Activated CD8-positive, alpha-beta T cell treated with anti-CD3 and anti-CD28 coated beads, Interleukin-2, amount 10 ng/mL, durations not matched to agents 7 days and 5 days (primary cell): ENCODE results near the gene ANKS1A. TPM values are rescaled to one million over a fixed set of nuclear protein-coding genes. Genes with fewer than 3 reads are reported as not detected.

Source experiments
- ATAC-seq: fragments of 150-1000 bp; cut with Tn5 transposase; one replicate; pipeline ENCODE4 v1.10.0; 2021; ENCODE audit warnings: moderate library complexity
- CTCF ChIA-PET: fragments of 350-600 bp; sonication (Branson Sonifier 250); formaldehyde crosslinking; loops from one replicate; lab custom pipeline; 2021; ENCODE audit warnings: antibody characterized with exemption; lab: Charles Lee
- POLR2A ChIA-PET: fragments of 350-600 bp; sonication (Branson Sonifier 250); formaldehyde crosslinking; loops from one replicate; lab custom pipeline; 2021; ENCODE audit warnings: antibody characterized with exemption; lab: Charles Lee
- DNase-seq: peaks from one replicate; pipeline ENCODE4 v3.0.0-alpha.2; 2020
- H3K27ac Mint-ChIP-seq: one replicate; pipeline ENCODE4 v1.8.0; 2021; ENCODE audit warnings: mild to moderate bottlenecking, mixed read lengths
- H3K27me3 Mint-ChIP-seq: one replicate; pipeline ENCODE4 v1.8.0; 2021; ENCODE audit warnings: low read depth, mixed read lengths
- H3K36me3 Mint-ChIP-seq: one replicate; pipeline ENCODE4 v1.8.0; 2021; ENCODE audit warnings: low read depth, mixed read lengths
- H3K4me1 Mint-ChIP-seq: one replicate; pipeline ENCODE4 v1.8.0; 2021; ENCODE audit warnings: low read depth, mixed read lengths
- H3K4me3 Mint-ChIP-seq: one replicate; pipeline ENCODE4 v1.8.0; 2021; ENCODE audit warnings: mild to moderate bottlenecking, mixed read lengths
- H3K9me3 Mint-ChIP-seq: one replicate; pipeline ENCODE4 v1.8.0; 2022; ENCODE audit warnings: mixed read lengths; ENCODE audit not compliant: insufficient read depth
- total RNA-seq, 2 experiments: library from RNA; stranded (reverse); gene quantifications; one replicate each; pipeline ENCODE4 v1.2.3, GENCODE V29; 2021

ANKS1A gene
- total RNA-seq, 2 experiments from 2014 or later = 5.3 to 5.8 TPM

DNA sequence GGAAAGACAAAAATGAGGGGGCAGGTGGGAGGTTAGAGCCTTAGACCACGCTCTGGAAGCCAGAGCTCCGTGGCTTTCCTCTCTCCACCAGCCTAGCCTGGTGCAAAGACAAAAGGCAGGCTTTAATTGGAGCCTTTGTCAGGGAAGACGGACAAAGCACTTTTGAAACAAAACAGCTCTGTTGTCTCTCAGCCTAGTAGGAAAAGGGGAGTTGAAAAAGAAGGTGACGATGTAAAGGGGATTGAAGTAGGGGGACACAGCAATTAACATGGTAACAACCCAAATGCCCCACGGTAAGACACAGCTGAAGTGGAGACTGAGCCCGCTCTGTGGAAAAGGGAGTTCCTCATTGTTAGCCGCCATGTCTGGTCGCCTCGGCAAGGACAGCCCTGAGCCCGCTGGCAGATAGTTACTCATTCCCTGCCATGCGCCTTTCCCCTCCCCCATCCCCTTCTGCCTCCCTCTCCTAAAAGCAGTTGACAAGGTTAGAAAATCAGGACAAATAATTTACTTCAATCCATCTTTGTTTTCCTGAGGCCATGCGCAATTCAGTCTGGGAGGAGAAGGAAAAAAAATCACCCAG is 159.1 kb downstream of the ANKS1A start:
- ChIA-PET CTCF (interaction anchor here (0.7 to 2.0 kb wide), 5 partner anchors 16 to 92 kb away, joined by 3 to 9 read pairs (median 5); no protein-coding TSS in a partner anchor), POLR2A (no interaction called here)
- ATAC-seq (no peak), DNase-seq (no peak)
- H3K36me3 Mint-ChIP-seq = no peaks in the 10 kb centered on the region
- H3K4me3 Mint-ChIP-seq = no peak overlapping the region
- H3K9me3 Mint-ChIP-seq = no peaks in the 10 kb centered on the region
- no peaks in the 10 kb centered on the region for H3K27me3 Mint-ChIP-seq
- no peak overlapping the region for H3K27ac Mint-ChIP-seq
- no peaks in the 10 kb centered on the region for H3K4me1 Mint-ChIP-seq

- Mint-ChIP-seq H3K4me1 (no peaks in the 10 kb centered on the region), H3K4me3 (no peak overlapping the region), H3K27ac (no peak overlapping the region), H3K9me3 (no peaks in the 10 kb centered on the region), H3K36me3 (no peaks in the 10 kb centered on the region), H3K27me3 (no peaks in the 10 kb centered on the region)
- ATAC-seq (peak; percentile 72), DNase-seq (peak; percentile 40)
- CTCF ChIA-PET = interaction anchor here (0.7 to 2.0 kb wide), 8 partner anchors 9 to 91 kb away, joined by 3 to 9 read pairs (median 4); no protein-coding TSS in a partner anchor
- POLR2A ChIA-PET = no interaction called here
Observed at GRCh38 chr6:35048631-35049083, 159.6 kb downstream of the ANKS1A start.

DNA sequence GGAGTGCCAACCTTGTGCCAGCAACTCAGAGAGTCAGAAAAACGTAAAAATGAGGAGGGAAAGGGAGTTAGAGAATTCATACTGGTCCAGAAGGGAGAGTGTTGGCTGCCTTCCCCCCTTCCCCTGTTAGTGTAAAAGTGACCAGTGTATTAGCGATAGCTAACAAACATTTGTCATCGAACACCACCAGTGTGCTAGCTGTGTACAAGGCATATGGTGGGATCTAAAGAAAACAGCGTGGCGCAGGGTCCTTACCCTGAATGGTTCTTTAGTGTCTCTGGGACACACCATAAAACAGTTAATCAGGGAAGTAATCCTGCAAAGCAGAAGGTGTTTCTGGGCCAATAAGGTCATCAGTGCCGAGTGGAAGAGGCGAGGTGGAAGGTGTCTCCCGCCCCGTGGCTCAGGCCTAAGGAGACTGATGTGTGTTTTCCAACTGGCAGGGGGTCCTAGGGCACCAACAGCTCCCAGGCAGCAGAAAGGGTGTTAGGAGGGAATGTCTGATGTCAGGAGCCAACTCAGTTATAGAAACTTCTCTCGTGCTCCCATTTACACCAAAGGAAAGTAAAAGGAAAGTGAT is 160.2 kb downstream of the ANKS1A start:
- ATAC-seq = no peak
- H3K36me3 Mint-ChIP-seq = no peaks in the 10 kb centered on the region
- H3K9me3 Mint-ChIP-seq = no peaks in the 10 kb centered on the region
- POLR2A ChIA-PET = no interaction called here
- H3K27ac Mint-ChIP-seq = no peak overlapping the region
- no peak overlapping the region for H3K4me3 Mint-ChIP-seq
- no peaks in the 10 kb centered on the region for H3K4me1 Mint-ChIP-seq
- H3K27me3 Mint-ChIP-seq = no peaks in the 10 kb centered on the region
- DNase-seq = no peak
- CTCF ChIA-PET = interaction anchor here (0.9 to 1.9 kb wide), 5 partner anchors 8 to 67 kb away, joined by 3 to 5 read pairs (median 3); no protein-coding TSS in a partner anchor

GRCh38 chr6:35049900-35050756 is 161.1 kb downstream of the ANKS1A start:
- CTCF ChIA-PET = interaction anchor here (0.5 kb wide), 1 partner anchor 441 kb away, joined by 3 read pairs; no protein-coding TSS in a partner anchor
- no peaks in the 10 kb centered on the region for H3K4me1 Mint-ChIP-seq
- no peaks in the 10 kb centered on the region for H3K36me3 Mint-ChIP-seq

GRCh38 chr6:35050757-35051330 is 161.8 kb downstream of the ANKS1A start:
- no peaks in the 10 kb centered on the region for H3K27me3 Mint-ChIP-seq
- DNase-seq = no peak
- no peak overlapping the region for H3K4me3 Mint-ChIP-seq
- no peak overlapping the region for H3K27ac Mint-ChIP-seq
- no peaks in the 10 kb centered on the region for H3K36me3 Mint-ChIP-seq
- no peak for ATAC-seq
- CTCF ChIA-PET = interaction anchor here (0.5 to 1.5 kb wide), 2 partner anchors 89 to 441 kb away, joined by 3 to 4 read pairs; no protein-coding TSS in a partner anchor
- POLR2A ChIA-PET = no interaction called here
- H3K4me1 Mint-ChIP-seq = no peaks in the 10 kb centered on the region
- H3K9me3 Mint-ChIP-seq = no peaks in the 10 kb centered on the region

More at GRCh38 chr6:35049900-35050756, 161.1 kb downstream of the ANKS1A start:
- DNase-seq = no peak
- POLR2A ChIA-PET = no interaction called here
- H3K9me3 Mint-ChIP-seq = no peaks in the 10 kb centered on the region
- H3K27ac Mint-ChIP-seq = no peak overlapping the region
- no peak for ATAC-seq
- H3K4me3 Mint-ChIP-seq = no peak overlapping the region
- no peaks in the 10 kb centered on the region for H3K27me3 Mint-ChIP-seq

GRCh38 chr6:35051396-35051795 is 162.3 kb downstream of the ANKS1A start:
- H3K36me3 Mint-ChIP-seq = no peaks in the 10 kb centered on the region
- ATAC-seq = no peak
- no peak overlapping the region for H3K4me3 Mint-ChIP-seq
- H3K27ac Mint-ChIP-seq = no peak overlapping the region
- H3K4me1 Mint-ChIP-seq = no peaks in the 10 kb centered on the region
- H3K27me3 Mint-ChIP-seq = no peaks in the 10 kb centered on the region
- H3K9me3 Mint-ChIP-seq = no peaks in the 10 kb centered on the region
- ChIA-PET POLR2A (no interaction called here), CTCF (interaction anchor here (1.5 kb wide), 1 partner anchor 88 kb away, joined by 4 read pairs; no protein-coding TSS in a partner anchor)
- DNase-seq = no peak

DNA sequence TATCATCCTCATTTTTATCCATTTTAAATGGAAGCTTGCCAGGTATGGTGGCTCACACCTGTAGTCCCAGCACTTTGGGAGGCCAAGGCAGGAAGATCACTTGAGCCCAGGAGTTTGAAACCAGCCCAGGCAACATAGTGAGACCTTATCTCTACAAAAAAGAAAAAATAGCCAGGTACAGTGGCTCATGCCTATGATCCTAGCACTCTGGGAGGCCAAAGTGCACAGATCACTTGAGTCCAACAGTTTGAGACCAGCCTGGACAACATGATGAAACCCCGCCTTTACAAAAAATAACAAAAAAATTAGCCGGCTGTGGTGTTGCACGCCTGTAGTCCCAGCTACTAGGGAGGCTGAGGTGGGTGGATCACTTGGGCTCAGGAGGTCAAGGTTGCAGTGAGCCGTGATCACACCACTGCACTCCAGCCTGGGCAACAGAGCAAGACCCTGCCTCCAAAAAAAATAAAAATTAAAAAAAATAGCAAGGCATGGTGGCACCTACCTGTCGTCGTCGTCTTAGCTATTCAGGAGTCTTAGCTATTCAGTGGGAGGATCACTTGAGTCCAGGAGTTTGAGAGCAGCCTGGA is 163.0 kb downstream of the ANKS1A start:
- Mint-ChIP-seq H3K27ac (no peak overlapping the region), H3K9me3 (no peaks in the 10 kb centered on the region), H3K4me1 (no peaks in the 10 kb centered on the region), H3K4me3 (no peak overlapping the region), H3K27me3 (no peaks in the 10 kb centered on the region), H3K36me3 (no peaks in the 10 kb centered on the region)
- DNase-seq (no peak), ATAC-seq (no peak)
- ChIA-PET CTCF (interaction anchor here (1.5 kb wide), 2 partner anchors 65 to 88 kb away, joined by 3 to 4 read pairs; no protein-coding TSS in a partner anchor), POLR2A (interaction anchor here (0.6 kb wide), 1 partner anchor 342 kb away, joined by 3 read pairs; no protein-coding TSS in a partner anchor)

- H3K27me3 Mint-ChIP-seq = no peaks in the 10 kb centered on the region
- H3K4me3 Mint-ChIP-seq = no peak overlapping the region
- ChIA-PET CTCF (interaction anchor here (1.5 kb wide), 2 partner anchors 66 to 87 kb away, joined by 3 to 4 read pairs; no protein-coding TSS in a partner anchor), POLR2A (interaction anchor here (0.6 kb wide), 1 partner anchor 341 kb away, joined by 3 read pairs; no protein-coding TSS in a partner anchor)
- DNase-seq (no peak), ATAC-seq (no peak)
- no peaks in the 10 kb centered on the region for H3K9me3 Mint-ChIP-seq
- H3K27ac Mint-ChIP-seq = no peak overlapping the region
- peaks cover under 1% of the 10 kb centered on the region for H3K4me1 Mint-ChIP-seq
- no peaks in the 10 kb centered on the region for H3K36me3 Mint-ChIP-seq
Observed at GRCh38 chr6:35052694-35053565, 163.9 kb downstream of the ANKS1A start.

GRCh38 chr6:35053701-35054100 is 164.6 kb downstream of the ANKS1A start:
- H3K27ac Mint-ChIP-seq = no peak overlapping the region
- no peaks in the 10 kb centered on the region for H3K36me3 Mint-ChIP-seq
- ChIA-PET CTCF (interaction anchor here (0.9 to 1.5 kb wide), 2 partner anchors 67 to 151 kb away, joined by 3 to 4 read pairs; no protein-coding TSS in a partner anchor), POLR2A (no interaction called here)
- no peaks in the 10 kb centered on the region for H3K9me3 Mint-ChIP-seq
- no peak overlapping the region for H3K4me3 Mint-ChIP-seq
- no peaks in the 10 kb centered on the region for H3K27me3 Mint-ChIP-seq
- no peak for ATAC-seq
- peaks cover 9% of the 10 kb centered on the region for H3K4me1 Mint-ChIP-seq
- no peak for DNase-seq

- H3K4me1 Mint-ChIP-seq = peaks cover 14% of the 10 kb centered on the region
- CTCF ChIA-PET = interaction anchor here (0.9 kb wide), 1 partner anchor 150 kb away, joined by 4 read pairs; no protein-coding TSS in a partner anchor
- DNase-seq = no peak
- no peaks in the 10 kb centered on the region for H3K36me3 Mint-ChIP-seq
- no peak overlapping the region for H3K27ac Mint-ChIP-seq
- no peak overlapping the region for H3K4me3 Mint-ChIP-seq
- H3K27me3 Mint-ChIP-seq = no peaks in the 10 kb centered on the region
- POLR2A ChIA-PET = no interaction called here
- no peak for ATAC-seq
- H3K9me3 Mint-ChIP-seq = no peaks in the 10 kb centered on the region
Observed at GRCh38 chr6:35054106-35054742, 165.2 kb downstream of the ANKS1A start.
